HG02840 (cell line): ENCODE measurements around the gene ANK2.
A peak's percentile ranks its signal among the peaks of the same experiment; 100 is the strongest.

Experiments
- ATAC-seq: cut with Tn5 transposase; IDR thresholded peaks from one replicate; pipeline ENCODE4 v1.9.1; 2021; ENCODE audit warnings: mild to moderate bottlenecking, moderate library complexity, moderate number of reproducible peaks; ENCODE audit not compliant: unreplicated experiment, low FRiP score

ANK2 gene

DNA sequence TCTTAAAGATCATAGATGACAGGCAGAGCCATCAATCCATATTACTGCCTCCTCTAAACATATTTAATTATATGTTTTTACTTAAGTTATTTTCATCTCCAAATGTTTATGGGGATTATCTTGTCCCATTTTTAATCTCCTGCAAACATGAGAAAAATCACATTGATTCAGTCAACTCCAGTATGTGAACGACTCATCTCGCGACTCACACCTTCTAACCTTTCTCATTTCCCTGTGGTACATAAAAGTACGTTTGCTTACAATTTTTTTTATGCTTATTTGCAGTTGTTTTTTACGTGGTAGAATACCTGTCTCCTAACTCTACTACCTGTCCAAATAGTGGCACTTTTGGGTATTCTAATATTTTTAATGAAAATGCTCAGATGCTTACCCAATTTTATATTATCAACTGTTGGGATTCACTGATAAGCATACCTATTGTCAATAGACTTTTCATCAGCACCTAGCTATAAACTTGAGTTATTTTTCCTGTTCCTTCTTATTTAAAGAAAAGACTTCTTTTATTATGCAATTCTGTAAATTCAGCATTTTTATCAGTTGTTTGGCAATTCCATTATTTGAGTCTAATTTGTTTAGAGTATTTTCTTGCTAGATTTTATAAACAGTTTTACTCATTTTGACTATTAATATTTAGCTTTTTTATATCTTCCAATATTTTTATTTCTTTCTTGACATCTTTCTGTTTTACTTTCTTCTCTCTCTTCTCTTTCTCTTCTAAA is 276.6 kb downstream of the ANK2 start:
- ATAC-seq: no peak

- no peak for ATAC-seq
Measured at GRCh38 chr4:113327494-113327893, 278.0 kb downstream of the ANK2 start.

GRCh38 chr4:113328514-113328913 is 279.1 kb downstream of the ANK2 start:
- no peak for ATAC-seq

DNA sequence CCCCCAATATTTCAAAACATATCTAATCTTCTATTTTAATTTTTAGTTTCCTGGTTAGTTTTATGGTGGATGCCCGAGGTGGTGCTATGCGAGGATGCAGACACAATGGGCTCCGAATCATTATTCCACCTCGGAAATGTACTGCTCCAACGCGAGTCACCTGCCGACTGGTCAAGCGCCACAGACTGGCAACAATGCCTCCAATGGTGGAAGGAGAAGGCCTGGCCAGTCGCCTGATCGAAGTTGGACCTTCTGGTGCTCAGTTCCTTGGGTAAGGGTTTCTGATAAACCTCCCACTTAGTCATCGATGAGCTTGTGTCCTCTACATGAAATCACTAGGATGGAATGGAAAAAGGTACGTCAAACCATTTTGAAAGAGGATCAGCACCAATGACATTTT is 280.7 kb downstream of the ANK2 start:
- no peak for ATAC-seq

- no peak for ATAC-seq
Measured at GRCh38 chr4:113331811-113332210, 282.4 kb downstream of the ANK2 start.

DNA sequence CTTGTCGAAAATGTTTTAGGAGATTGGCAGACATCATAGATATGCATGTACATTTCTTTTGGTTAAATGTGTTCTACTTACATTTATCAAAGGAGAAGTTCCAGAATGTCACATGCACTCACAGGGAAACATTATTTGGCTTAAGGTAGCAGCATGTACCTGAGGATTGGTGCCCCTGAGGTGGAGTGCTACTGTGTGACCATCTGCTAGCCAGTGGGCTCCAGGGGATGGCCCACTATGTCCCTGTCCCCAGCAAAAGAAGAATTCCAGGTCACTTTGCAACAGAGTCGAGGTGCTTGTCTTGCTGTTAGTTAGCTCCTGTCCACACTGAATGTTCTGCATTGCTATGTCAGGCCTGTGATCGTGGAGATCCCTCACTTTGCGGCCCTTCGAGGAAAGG is 283.2 kb downstream of the ANK2 start:
- ATAC-seq: no peak

- ATAC-seq: no peak
Measured at GRCh38 chr4:113335746-113336145, 286.3 kb downstream of the ANK2 start.

DNA sequence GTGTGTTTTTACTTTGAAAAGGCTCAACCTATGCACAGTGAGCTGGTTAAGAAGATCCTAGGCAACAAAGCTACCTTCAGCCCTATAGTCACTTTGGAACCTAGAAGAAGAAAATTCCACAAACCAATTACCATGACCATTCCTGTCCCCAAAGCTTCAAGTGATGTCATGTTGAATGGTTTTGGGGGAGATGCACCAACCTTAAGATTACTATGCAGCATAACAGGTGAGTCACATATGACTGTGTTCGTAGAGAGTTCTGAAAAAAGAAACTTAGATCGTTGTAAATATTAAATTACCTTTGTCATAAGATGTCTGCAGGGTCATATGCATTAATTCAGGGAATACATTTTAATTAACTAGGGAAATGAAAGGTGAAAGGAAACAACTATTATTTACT is 287.1 kb downstream of the ANK2 start:
- no peak for ATAC-seq

DNA sequence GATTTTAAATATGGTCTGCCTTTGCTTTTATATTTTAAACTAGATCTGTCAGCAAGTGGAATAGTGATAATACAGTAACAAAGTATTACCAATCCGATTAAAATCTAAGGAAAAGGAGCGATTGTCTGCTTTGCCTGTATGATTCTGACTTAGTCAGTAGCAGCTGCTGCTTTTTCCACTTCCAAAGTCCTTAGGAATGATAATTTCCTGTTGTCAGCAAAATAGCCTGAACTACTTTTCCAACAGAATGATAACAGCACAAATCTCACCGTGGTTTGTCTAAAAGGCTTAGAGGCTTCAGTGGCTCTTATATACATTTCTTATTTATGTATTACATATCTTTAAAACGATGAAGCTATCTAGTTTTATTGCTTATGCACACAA is 290.0 kb downstream of the ANK2 start:
- no peak for ATAC-seq

GRCh38 chr4:113344100-113344499 is 294.6 kb downstream of the ANK2 start:
- no peak for ATAC-seq

GRCh38 chr4:113347245-113347644 is 297.8 kb downstream of the ANK2 start:
- no peak for ATAC-seq

- no peak for ATAC-seq
Measured at GRCh38 chr4:113349430-113349829, 300.0 kb downstream of the ANK2 start.

GRCh38 chr4:113350576-113350975 is 301.1 kb downstream of the ANK2 start:
- ATAC-seq: no peak

- ATAC-seq: peak; percentile 99
Measured at GRCh38 chr4:113355550-113356371, 306.3 kb downstream of the ANK2 start.

GRCh38 chr4:113356453-113356852 is 307.0 kb downstream of the ANK2 start:
- no peak for ATAC-seq

DNA sequence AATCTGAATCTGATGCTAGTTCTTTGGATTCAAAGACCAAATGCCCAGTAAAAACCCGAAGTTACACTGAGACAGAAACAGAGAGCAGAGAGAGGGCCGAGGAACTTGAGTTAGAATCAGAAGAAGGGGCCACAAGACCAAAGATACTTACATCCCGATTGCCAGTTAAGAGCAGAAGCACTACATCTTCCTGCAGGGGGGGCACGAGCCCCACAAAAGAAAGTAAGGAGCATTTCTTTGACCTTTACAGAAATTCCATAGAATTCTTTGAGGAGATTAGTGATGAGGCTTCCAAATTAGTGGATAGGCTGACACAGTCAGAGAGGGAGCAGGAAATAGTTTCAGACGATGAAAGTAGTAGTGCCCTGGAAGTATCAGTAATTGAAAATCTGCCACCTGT is 309.3 kb downstream of the ANK2 start:
- ATAC-seq: no peak

GRCh38 chr4:113365377-113365776 is 315.9 kb downstream of the ANK2 start:
- no peak for ATAC-seq

GRCh38 chr4:113368056-113368455 is 318.6 kb downstream of the ANK2 start:
- no peak for ATAC-seq

GRCh38 chr4:113371111-113371510 is 321.7 kb downstream of the ANK2 start:
- no peak for ATAC-seq

DNA sequence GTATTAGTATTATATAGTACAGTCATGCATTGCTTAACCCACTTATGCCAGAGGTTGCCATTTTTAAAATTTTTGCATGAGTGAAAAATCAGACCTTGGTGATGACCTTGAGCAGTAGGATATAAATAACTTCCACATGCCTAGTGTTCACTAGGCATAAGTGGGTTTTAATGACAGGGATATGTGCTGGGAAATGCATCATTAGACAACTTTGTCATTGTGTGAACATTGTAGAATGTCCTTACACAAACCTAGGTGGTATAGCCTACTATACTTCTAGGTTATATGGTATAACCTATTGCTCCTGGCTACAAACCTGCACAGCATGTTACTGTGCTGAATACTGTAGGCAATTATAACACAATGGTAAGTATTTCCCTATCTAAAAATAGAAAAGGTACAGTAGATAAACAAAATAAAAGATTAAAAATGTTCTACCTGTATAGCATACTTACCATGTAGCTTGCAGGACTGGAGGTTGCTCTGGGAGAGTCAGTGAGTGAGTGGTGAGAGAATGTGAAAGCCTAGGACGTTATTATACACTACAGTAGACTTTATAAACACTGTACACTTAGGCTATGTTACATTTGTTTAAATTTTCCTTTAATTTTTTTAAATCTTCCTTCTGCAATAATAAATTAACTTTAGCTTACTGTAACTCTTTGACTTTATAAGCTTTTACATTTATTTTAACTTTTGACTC is 326.7 kb downstream of the ANK2 start:
- ATAC-seq: no peak

DNA sequence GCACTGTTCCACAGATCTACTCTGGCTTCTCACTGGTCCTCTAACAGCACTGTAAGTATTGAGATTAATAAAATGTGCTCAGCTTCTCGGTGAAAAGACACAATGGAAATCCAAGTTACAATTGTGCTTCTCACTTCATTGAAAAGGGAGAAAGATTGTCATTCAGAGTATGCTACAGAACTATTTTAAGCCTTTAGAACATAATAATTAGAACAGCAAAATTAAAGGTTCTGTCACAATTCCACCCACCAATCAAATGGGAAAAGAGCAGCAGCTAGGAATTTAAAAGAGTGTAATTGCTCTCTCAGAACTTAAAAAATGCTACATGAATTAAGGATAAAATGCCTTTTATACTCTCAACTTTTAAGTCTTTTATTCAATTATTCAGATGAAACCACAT is 329.4 kb downstream of the ANK2 start:
- no peak for ATAC-seq
